IMR-90 (cell line): ENCODE data around the gene RTL9.

Source experiments
- BHLHE40 ChIP-seq: fragments of 150-350 bp; IDR thresholded peaks from 2 replicates; pipeline ENCODE4 v1.6.1; 2016; ENCODE audit warnings: mild to moderate bottlenecking, low read depth, low read length
- CEBPB ChIP-seq: IDR thresholded peaks from 2 replicates; pipeline ENCODE4 v1.6.1; 2012; ENCODE audit warnings: low read depth, low read length, improper control_type of control experiment
- CHD1 ChIP-seq: IDR thresholded peaks from 2 replicates; pipeline ENCODE4 v1.6.1; 2012; ENCODE audit warnings: low read depth, low read length, improper control_type of control experiment
- CTCF ChIP-seq: conservative IDR thresholded peaks from 2 replicates; pipeline ENCODE4 v1.5.1; 2012; ENCODE audit warnings: mild to moderate bottlenecking, low read depth, low read length, improper control_type of control experiment
- ELK1 ChIP-seq: fragments of 150-350 bp; IDR thresholded peaks from 2 replicates; pipeline ENCODE4 v1.6.1; 2016; ENCODE audit warnings: low read depth, mild to moderate bottlenecking, low read length, moderate library complexity, borderline replicate concordance
- FOS ChIP-seq: fragments of 150-350 bp; IDR thresholded peaks from 2 replicates; pipeline ENCODE4 v1.6.1; 2016; ENCODE audit warnings: low read depth, low read length
- MAZ ChIP-seq: IDR thresholded peaks from 2 replicates; pipeline ENCODE4 v1.6.1; 2012; ENCODE audit warnings: low read depth, mild to moderate bottlenecking, low read length, improper control_type of control experiment, moderate library complexity, borderline replicate concordance
- POLR2A ChIP-seq: IDR thresholded peaks from 2 replicates; pipeline ENCODE4 v1.6.1; 2012; ENCODE audit warnings: mild to moderate bottlenecking, low read depth, low read length
- RAD21 ChIP-seq: IDR thresholded peaks from 2 replicates; pipeline ENCODE4 v1.6.1; 2012; ENCODE audit warnings: low read length, improper control_type of control experiment
- RFX5 ChIP-seq: IDR thresholded peaks from 2 replicates; pipeline ENCODE4 v1.8.0; 2012; ENCODE audit warnings: low read depth, mild to moderate bottlenecking, low read length, moderate library complexity
- SMC3 ChIP-seq: fragments of 150-350 bp; IDR thresholded peaks from 2 replicates; pipeline ENCODE4 v1.6.1; 2016; ENCODE audit warnings: low read depth, mild to moderate bottlenecking, antibody characterized with exemption, low read length, moderate library complexity
- USF2 ChIP-seq: fragments of 150-350 bp; IDR thresholded peaks from 2 replicates; pipeline ENCODE4 v1.6.1; 2017; ENCODE audit warnings: mild to moderate bottlenecking, antibody characterized with exemption, low read length, low read depth

GRCh38 chrX:110399497-110399896 lies 40.8 kb downstream of the RTL9 start:
- TF ChIP-seq CTCF: no peak
- TF ChIP-seq SMC3: no peak
- TF ChIP-seq CHD1: no peak
- no peak for TF ChIP-seq FOS
- TF ChIP-seq POLR2A: no peak
- no peak for TF ChIP-seq CEBPB
- TF ChIP-seq RFX5: no peak
- TF ChIP-seq RAD21: no peak
- TF ChIP-seq USF2: no peak
- TF ChIP-seq MAZ: no peak
- TF ChIP-seq ELK1: no peak
- no peak for TF ChIP-seq BHLHE40
